Stimulated activated CD8-positive, alpha-beta memory T cell treated with anti-CD3 and anti-CD28 coated beads, Interleukin-4, amount 100 ng/mL, for 1 hour (primary cell): ENCODE results near the gene ST6GALNAC2.
A peak's percentile ranks its signal among the peaks of the same experiment; 100 is the strongest.

ENCODE experiments used
- DNase-seq, 2 donors: peaks; one replicate each; pipeline ENCODE4 v3.0.0-alpha.2; 2020; ENCODE audit warnings: low read depth in 2 of 2, low spot score in 1 of 2

Gene ST6GALNAC2

DNA sequence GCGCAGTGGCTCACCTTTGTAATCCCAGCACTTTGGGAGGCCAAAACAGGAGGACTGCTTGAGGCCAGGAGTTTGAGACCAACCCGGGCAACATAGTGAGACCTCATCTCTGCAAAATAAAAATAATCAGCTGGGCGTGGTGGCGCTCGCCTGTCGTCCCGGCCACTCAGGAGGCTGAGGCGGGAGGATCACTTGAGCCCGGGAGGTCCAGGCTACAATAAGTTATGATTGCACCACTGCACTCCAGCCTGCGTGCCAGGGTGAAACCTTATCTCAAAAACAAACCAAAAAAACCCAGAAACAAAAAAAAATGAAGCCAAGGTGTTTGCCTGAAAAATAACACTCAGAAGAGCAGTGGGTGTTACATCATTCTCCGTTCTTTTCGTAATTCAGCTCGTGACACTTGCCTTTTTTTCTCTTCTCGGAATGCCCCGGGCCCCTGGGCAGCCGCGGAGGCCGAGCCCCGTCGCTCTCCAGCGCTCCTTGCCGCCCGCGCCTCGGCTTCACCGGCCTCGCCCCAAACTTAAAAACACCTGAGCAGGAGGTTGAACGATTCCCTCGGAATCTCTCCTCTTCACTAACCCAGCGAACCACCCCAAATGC is 28.8 kb downstream of the ST6GALNAC2 start:
- no peak for DNase-seq

DNA sequence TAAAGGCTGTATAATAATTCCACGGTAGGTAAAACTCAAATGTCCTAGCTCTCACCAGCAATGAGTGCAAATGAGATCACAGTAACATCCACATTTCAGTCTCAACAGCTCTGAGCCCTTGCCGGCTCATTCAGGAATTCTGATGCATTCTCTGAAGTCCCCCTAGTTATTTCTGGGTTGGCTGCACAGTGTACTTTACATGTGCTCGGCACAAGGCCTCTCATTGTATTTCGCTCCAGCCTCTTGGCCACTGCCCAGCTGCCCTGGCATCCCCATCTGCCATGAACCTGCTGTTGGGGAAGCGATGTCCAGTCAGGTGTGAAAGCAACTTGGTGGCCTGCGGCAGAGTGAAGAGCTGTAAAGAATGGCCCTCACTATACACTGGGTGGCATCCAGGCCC is 31.5 kb downstream of the ST6GALNAC2 start:
- DNase-seq = no peak

DNA sequence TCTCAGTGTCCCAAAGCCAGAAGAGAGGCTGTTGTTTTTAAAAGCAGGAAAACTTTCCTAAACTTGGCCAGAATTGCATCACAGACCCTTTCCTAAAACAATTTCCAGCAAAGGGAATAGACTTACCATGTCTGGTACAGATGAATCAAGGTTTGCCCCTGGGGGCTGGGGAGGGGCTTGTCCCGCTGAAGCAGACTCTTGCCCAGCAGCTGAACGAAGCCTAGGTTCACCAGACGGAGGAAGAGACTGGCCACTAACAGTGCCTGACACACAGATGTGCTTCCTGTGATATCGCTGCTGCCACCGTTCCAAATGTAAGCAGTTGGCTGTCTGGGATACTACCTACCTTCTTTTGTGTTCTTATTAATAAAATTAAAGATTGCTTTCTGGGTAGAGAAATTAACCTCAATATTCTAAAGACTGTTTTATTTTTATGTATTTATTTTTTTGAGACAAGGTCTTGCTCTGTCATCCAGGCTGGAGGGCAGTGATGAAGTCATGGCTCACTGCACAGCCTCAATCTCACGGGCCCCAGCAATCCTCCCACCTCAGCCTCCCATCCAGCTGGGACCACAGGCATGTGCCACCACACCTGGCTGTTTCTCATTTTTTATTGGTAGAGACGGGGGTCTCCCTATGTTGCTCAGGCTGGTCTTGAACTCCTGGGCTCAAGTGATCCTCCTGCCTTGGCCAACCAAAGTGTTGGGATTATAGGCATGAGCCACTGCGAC is 32.3 kb downstream of the ST6GALNAC2 start:
- no peak for DNase-seq

DNA sequence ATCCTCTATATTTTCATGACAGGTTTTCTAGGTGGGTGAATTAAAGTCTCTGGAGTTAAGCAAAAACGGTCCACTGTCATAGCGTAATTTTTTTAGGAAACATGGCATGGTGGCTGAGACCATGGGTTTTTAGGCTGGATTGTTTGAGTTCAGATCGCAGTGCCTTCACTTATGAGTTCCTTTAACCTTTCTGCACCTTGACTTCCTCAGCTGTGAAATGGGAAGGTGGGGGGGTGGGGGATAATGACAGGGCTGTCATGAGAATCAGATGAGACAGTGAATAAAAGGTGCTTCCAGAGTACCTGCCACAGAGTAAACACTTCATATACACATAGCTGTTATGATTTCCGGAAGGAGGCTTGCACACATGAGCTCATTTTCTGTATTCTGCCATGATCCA is 34.0 kb downstream of the ST6GALNAC2 start:
- DNase-seq = no peak

DNA sequence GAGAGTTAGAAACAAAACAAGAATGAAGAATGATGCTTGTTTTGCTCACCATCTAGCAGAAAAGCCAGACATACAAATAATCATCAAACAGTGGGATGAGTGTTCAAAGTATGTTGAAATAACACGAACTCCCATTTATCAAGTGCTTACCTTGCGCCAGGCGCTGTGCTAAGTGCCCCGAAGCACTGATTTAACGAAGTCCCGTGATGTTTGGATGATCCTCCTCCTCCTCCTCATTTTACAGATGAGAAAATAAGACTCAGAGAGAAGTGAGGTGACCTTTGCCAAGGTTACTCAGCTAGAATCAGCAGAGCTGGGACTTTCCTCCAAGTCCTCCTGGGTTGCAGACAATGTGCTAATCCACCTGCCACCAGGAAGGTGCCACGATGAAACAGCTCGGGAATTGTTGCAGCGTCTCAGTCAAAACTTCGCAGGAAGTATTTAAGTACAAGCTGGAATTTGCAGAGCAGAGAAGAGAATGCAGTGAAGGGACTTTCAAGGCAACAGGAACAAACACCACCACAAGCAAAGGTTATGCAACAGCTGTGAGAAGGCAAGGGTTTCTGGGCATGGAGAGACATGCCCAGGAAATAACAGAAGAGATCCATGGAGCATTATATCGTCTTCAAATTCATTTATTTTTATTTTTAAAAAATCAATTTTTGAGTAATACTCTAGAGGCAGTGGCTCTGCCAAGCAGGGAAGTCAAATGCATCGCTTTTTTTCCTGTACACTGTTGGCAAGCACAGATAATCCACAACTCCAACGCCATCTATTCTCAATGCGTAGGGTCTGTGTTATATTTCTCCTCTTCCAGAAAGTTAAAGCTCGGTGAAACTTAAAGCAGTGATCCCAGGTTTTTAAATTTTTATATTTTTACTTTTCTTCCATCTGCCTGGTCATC is 34.7 kb downstream of the ST6GALNAC2 start:
- DNase-seq = no peak

DNA sequence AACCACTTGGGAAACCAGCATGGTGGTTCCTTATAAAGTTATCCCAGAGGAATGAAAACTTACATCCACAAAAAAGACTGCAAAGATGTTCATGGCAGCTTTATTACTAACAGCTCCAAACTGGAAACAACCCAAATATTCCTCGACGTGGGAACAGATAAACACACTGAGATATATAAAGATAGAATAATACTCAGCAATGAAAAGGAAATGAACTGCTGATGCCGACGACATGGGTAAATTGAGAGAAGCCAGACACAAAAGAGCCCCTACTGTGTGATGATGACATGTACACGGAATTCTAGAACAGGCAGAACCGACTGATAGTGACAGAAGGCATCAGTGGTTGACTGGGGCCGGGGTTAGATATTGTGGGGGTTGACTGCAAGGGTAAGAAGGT is 36.1 kb downstream of the ST6GALNAC2 start:
- DNase-seq = no peak

DNA sequence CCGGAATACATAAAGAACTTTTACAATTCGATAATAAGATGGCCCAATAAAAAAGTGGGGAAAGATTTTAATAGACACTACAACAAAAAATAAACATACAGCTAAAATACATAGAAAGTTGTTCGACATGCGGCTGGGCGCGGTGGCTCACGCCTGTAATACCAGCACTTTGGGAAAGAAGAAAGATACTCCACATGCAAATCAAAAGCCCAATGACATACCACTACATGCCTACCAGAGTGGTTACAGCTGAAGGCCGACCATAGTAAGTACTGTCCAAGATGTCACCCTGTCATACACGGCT is 36.5 kb downstream of the ST6GALNAC2 start:
- no peak for DNase-seq

DNA sequence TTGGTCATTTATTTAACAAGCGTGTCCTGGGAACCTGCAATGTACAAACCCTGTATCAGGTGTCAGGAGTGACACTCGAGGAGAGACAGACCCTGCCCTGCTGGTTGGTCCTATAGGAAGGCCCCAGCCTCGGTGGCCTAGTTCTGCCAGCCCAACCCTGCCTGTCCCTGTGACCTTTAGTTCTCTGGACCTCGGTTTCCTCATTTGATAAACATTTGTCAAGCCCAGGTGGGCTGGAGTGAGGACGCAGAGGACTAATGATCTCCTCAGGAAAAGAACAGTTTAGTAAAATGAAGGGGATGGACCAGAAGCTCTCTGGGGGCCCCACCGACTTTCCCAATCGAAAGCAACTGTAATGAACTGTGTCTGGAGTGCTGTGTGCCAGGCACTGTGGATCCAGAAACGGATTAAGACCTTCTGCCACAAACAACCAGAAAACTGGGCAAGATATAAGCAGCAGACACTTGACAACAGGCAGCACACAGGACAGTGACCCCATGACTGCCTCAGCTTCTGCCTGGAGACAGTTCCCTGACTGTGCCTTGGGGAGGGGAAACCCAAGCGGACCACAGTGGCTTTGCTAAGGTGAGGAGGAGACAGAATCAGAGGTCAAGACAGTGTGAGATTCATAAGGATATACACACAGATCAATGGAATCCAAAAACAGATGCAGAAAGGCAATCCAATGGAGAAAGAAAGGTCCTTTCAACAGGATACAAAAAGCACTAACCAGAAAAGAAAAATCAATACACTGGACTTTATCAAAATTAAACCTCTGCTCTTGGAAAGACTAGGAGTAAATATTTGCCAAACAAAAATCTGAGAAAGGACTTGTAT is 37.1 kb downstream of the ST6GALNAC2 start:
- DNase-seq = no peak

DNA sequence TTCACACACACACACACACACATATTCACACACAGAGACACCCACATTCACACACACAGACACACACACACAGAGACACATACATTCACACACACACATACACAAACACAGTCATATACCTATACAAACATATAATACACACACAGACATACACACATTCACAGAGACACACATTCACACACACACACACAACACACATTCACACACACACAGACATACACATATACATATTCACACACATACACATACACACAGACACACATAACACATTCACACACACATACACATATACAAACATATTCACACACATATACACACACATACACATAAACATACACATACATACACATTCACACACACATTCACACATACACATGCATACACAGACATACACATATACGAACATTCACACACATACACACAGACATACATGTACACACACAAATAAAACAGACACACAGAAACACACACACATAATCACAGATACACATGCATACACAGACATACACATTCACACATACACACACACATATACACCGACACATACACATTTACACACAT is 37.9 kb downstream of the ST6GALNAC2 start:
- DNase-seq = no peak

DNA sequence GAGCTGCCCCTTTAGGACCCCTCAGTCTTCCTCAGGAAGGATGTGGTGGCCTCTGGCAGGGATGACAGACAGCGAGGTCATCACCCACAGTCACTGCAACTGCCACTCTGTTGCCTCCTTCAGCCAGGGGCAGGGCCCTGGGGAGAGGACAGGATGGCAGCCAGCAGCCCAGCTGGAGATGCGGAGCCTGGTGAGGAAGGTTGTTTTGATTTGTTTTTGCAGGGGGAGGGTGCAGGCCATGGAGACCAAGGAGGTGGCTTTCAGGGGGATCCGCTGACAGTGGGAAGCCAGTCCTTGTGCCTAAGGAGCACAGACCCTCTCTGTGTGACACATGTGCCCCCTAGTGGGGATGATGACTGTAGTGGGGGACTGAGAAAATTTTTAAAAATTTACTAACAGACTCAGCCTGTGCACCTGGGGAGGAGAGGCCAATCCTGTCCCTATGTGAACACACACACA is 38.4 kb downstream of the ST6GALNAC2 start:
- peak; percentile 38 to 44 for DNase-seq

DNA sequence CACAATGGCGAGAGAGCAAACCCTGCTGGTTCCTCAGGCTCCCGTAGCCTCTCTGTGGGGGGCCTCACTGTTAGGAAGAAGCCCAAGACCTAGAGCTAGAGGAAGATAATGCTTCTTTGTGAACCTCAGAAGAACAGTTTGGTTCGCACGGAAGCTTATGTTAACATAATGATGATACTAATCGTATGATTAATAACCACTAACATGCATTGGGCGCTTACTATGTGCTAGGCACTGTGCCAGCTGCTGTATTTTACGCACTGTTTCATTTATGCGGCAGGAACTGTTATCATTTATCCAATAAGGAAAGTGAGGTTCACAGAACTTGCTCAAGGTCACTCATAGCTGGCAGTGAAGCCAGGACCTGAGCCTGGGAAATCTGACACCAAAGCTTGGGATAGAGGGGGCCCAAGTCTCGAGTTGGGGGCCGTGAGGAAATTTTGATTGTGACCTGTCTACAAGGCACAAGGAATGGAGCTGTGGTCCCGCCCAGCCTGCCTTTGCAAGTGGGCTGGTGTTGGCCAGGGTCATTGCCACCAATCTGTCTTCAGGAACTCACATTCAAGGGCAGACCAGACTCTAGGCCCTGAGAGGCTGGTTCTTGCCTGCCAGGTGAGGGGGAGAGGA is 39.0 kb downstream of the ST6GALNAC2 start:
- no peak for DNase-seq

DNA sequence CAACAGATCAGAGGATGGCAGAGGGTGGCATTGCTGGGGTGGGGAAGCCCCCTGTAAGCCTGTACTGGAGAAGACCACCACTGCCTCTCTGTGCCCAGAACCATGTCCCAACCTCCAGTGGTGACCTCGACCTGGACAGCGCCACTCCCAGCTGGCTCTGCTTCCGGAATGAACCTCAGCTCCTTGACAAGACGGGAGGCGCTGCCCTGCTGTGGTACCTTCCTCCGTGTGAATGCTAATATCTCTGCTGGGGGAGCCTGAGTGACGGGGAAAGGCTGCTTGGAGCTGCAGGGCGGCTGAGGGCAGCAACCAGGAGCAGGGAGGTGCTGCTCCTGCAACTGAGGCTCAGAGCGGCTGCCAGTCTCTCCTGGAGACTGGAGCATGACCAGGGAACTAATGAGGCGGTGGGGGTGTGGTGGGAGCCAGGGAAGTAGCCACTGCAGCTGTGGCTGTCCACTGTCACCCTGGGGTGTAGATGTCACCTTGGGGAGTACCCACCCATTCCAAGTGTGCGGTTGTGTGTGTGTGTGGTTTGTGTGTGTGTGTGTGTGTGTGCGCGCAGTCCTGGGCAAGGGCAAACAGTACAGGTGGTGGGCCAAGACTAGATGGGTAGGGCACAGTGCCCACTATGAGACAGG is 39.6 kb downstream of the ST6GALNAC2 start:
- no peak for DNase-seq

DNA sequence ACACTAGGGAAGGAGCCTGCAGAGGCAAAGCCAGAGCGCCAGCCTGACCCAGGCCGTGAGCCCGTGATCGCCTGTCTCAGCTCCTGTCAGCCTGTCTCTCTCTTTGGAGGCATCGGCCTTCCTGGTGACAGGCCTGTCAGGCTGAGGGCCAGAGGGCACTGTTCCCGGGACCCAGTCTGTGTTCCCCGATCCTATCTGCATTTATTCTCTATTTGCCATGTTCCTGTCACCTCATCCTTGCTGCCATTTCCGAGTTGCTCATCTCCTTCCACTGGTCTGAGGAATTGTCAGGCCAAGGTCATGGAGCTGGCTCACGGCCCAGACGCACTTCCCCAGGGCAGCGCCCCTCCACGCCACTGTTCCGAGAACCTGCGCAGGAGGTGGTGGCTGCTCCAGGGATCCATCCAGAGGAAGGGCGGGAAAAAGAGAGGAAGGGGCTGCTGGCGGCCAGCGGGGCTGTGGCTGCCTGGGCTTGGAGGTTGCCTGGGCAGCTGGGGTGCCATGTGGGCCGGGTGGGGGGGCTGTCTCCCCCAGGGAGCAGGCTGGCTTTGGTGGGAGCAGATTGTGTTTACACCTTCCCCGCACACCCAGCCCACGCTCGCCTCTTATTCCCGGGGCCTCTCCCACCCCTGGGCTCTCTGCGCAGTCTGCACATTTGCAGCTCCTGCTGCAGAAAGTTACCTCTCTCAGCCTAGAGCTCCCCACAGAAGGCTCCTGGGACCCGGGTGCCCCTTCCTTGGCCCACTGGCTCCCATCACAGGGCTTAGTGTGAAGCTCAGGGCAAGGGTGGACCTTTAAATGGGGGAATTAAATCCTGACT is 40.9 kb downstream of the ST6GALNAC2 start:
- no peak for DNase-seq

DNA sequence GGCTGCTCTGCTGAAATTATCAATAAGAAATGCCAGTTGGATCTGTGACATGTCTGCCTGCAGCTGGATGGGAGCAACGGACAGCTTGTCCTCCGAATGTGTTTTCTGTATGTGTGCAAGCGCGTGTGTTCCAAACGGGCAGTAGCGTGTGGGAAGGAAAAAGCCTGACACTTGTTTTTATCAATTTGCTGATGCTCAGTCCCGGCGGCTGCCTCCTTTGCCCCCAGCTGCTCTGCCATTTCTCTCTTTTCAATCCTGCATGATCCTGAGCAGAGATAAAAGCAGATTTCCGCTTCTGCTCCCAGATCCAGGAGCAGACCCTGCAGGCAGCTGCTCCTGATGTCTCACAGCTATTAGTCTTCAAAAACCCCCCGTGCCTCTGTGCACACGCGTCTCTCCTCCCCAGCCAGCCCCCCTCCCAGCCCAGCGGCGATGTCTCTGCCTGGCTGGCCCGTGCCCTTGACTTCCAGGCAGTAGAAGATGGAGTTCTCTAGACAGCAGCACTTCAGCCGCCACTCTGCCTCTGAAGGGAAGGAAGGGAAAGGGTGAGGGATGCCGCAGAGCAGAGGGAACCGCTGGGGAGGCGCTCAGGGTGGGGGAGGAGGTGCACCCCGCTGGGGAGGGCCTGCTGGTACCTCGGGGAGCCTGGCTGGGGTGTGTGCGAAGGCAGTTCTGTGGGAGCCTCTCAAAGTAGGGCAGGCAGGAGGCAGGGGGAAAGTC is 41.7 kb downstream of the ST6GALNAC2 start:
- no peak for DNase-seq

DNA sequence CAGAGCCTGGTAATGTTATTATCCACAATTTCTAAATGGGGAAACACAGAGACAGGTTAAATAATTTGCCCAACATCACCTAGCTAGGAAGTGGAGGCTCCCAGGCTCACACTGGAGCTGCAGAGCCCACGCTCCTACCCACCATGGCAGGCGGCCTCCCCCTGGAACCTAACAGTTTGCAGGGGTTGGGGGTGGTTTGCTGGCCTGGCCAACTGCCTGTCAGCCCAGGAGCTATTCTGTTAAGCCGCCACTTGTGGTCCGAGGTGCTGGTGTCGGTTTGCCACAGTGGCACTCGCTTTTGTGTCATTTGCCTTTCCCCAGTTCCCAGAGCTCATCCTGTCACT is 42.2 kb downstream of the ST6GALNAC2 start:
- DNase-seq = no peak

DNA sequence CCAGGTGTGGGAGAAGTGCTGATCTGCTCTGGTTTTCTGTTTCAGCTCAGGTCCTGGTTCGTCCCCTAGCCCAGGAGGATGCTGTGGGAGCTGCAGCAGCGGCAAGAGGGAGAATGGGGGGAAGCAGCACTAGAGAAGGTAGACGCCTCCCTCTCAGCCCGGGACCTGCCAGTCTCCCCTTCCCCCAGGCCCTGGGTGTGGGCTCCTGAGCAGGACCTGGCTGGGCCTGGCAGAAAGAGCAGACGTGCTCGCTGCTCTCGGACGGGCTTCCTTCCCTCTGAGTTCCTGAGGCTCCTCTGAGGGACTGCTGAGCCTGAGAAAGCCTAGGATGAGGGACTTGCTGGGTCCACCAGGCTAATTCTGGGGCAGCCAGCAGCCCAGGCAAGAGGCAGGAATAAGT is 42.7 kb downstream of the ST6GALNAC2 start:
- no peak for DNase-seq

DNA sequence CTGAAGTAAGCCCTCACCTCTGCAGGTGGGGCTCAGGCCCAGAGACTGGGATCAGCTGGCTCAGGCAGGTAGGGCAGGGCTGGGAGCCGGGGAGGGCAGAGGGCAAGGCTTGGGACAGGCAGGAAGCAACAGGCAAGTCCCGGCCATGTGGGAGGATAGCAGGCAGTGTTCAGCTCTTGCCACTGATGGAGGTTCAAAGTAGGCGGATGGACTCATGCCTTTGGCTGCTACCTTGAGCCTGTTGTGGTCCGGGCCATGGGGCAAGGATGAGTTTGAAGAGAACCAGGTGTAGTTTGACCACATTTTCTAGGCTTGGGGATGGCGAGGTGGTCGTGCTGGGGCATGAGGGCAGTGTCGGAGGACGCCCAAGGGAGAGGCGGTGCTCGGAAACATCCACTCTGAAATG is 43.1 kb downstream of the ST6GALNAC2 start:
- DNase-seq = no peak

DNA sequence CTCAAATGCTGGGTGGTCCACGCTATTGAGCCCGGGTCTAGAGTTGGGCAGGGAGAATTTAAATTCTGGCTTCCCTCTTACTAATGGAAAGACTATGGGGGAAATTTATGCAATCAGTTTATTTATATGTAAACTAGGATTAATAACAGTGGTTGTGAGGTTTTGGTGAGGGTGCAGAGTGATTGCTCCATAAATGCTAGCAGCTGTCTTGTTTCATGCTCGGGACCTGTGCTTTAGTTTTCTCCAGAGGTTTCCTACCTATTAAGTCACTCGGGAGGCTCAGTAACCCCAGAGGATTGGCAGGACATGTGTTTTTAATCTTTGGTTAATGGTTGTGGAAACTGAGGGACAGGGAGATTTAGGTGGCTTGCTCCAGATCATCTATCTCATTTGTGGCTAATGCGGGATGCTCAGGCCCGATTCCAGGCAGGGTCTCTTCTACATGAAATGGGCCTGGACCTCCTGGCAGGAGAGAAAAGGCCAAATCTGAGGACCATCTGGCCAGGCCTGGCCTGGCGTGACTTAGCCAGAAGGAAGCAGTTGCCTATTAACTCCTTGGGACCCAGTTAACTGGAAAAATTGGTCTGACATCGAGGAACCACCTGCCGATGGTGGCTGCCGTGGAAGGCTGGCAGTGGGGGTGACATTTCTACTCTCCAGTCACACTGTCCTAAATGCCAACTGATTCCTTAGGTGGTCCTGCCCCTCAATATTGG is 43.8 kb downstream of the ST6GALNAC2 start:
- DNase-seq = no peak
